Nephron (organoid): ENCODE data around the gene LDB2.

Experiments
- H3K27ac Mint-ChIP-seq, 3 experiments: 2 replicates each; pipeline ENCODE4 v1.8.0; 2020; ENCODE audit warnings: mixed read lengths in 3 of 3, mild to moderate bottlenecking in 2 of 3, moderate library complexity in 1 of 3
- H3K27me3 Mint-ChIP-seq: 2 replicates; pipeline ENCODE4 v1.8.0; 2021; ENCODE audit warnings: low read depth, mild to moderate bottlenecking, moderate library complexity, mixed read lengths
- H3K36me3 Mint-ChIP-seq: 2 replicates; pipeline ENCODE4 v1.8.0; 2020; ENCODE audit warnings: low read depth, mixed read lengths
- H3K4me1 Mint-ChIP-seq: 2 replicates; pipeline ENCODE4 v1.8.0; 2020; ENCODE audit warnings: mixed read lengths
- H3K4me3 Mint-ChIP-seq, 3 experiments: 2 replicates each; pipeline ENCODE4 v1.8.0; 2020; ENCODE audit warnings: mild to moderate bottlenecking in 3 of 3, mixed read lengths in 3 of 3, moderate library complexity in 2 of 3
- H3K9me3 Mint-ChIP-seq: 2 replicates; pipeline ENCODE4 v1.8.0; 2020; ENCODE audit warnings: mixed read lengths
- TF ChIP-seq, protein P1 (sequence below), 3 experiments: fragments of 200-600 bp; sonication (generic); IDR thresholded peaks; one replicate each; pipeline ENCODE4 v1.5.0; 2021; ENCODE audit warnings: antibody characterized with exemption in 3 of 3; ENCODE audit not compliant: unreplicated experiment in 3 of 3

LDB2 gene

DNA sequence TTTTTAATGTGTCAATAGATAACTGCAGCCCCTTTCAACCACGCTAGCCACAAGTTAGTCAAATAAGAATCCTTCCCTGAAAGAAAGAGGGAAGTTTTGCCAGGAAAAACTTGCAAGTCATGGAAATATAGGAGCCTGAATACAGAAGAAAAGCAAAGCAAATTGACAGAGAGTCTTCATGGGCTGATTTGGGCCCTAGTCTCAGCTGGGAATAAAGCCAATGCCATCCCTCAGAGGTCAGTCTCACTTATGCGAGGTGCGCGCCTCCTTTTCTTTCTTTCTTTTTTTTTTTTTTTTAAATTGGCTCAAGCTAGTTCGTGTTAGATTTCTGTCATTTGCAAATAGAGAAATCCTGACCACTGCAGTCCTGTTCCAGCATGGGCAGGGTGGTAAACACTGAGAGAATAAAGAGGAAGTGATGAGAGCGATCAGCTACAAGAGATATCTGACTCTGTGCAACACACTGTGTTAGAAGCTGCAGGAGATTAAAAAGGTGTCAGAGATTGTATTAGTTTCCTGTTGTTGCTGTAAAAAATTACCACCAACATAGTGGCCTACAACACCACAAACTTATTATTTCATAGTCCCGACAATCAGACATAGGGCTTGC, 299.7 kb downstream of the LDB2 start:
- TF ChIP-seq, protein P1, sequence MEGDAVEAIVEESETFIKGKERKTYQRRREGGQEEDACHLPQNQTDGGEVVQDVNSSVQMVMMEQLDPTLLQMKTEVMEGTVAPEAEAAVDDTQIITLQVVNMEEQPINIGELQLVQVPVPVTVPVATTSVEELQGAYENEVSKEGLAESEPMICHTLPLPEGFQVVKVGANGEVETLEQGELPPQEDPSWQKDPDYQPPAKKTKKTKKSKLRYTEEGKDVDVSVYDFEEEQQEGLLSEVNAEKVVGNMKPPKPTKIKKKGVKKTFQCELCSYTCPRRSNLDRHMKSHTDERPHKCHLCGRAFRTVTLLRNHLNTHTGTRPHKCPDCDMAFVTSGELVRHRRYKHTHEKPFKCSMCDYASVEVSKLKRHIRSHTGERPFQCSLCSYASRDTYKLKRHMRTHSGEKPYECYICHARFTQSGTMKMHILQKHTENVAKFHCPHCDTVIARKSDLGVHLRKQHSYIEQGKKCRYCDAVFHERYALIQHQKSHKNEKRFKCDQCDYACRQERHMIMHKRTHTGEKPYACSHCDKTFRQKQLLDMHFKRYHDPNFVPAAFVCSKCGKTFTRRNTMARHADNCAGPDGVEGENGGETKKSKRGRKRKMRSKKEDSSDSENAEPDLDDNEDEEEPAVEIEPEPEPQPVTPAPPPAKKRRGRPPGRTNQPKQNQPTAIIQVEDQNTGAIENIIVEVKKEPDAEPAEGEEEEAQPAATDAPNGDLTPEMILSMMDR (IDR thresholded peaks at IDR 0.05; ENCODE audit: unreplicated experiment in 3 of 3): no peak
- Mint-ChIP-seq H3K9me3 (no peaks in the 10 kb centered on the region), H3K36me3 (peaks cover 20% of the 10 kb centered on the region), H3K4me3 (no peak overlapping the region), H3K4me1 (peaks cover 23% of the 10 kb centered on the region), H3K27ac (peak overlapping the region in 1 of 3 experiments; percentile 28), H3K27me3 (peaks cover 4% of the 10 kb centered on the region)

DNA sequence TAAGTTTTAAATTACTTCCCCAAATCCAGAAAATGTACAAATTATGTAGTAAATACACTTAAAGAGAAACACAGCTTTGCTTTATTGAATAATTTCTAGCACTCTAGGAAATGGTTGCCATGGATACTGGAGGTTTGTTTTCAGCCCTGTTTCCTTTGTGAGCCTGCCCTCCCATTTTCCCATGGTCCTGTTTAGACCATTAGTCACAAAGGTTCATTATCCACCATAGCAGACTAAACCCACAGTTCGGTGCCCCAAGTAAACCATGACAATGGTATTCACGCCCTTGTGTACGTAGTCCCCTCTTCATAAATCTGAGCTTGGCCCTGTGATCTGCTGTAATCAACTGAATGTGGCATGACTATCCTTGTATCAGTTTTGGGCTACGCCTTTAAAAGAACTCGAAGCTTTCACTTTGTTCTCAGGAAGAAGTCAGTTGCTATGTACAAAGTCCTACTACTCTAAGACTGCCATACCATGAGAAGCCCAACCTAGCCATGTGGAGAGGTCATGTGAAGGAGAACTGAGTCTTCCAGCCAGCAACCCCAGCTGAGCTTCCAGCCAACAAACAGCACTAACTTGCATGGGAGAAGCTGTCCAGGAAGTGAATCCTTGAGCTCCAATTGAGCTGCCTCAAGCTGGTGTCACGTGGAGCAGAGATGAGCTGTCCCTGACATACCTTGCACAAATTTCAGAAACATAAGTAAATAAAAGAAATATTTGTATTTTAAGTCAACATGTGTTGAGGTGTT, 300.4 kb downstream of the LDB2 start:
- Mint-ChIP-seq H3K36me3 (peaks cover 20% of the 10 kb centered on the region), H3K27ac (peak overlapping the region; percentile 28 to 46 (median 32)), H3K4me3 (no peak overlapping the region), H3K9me3 (no peaks in the 10 kb centered on the region), H3K4me1 (peaks cover 23% of the 10 kb centered on the region), H3K27me3 (peaks cover 4% of the 10 kb centered on the region)
- TF ChIP-seq, protein P1 (IDR thresholded peaks at IDR 0.05; ENCODE audit: unreplicated experiment in 3 of 3): no peak

DNA sequence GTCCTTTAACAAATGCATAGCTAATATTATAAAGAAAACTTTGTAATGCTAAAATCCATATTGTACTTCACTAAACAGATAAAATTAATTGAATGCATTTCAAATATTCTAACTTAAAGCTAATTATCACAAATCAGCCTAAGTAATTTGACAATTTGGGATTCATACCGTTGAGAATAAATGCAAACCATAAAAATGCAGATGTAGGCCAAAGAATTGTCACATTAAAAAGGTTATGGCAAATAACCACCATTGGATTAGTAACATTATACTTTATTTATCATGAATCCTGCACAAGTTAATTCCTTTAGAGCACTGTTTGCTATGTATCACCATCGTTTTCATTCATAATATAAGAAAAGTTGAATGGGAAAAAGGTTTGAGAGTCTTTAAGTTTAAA, 301.0 kb downstream of the LDB2 start:
- no peak overlapping the region for H3K27ac Mint-ChIP-seq
- TF ChIP-seq, protein P1 (IDR thresholded peaks at IDR 0.05; ENCODE audit: unreplicated experiment in 3 of 3): no peak
- no peak overlapping the region for H3K4me3 Mint-ChIP-seq
- H3K9me3 Mint-ChIP-seq: no peaks in the 10 kb centered on the region
- H3K27me3 Mint-ChIP-seq: peaks cover 4% of the 10 kb centered on the region
- peaks cover 23% of the 10 kb centered on the region for H3K4me1 Mint-ChIP-seq
- H3K36me3 Mint-ChIP-seq: peaks cover 20% of the 10 kb centered on the region

DNA sequence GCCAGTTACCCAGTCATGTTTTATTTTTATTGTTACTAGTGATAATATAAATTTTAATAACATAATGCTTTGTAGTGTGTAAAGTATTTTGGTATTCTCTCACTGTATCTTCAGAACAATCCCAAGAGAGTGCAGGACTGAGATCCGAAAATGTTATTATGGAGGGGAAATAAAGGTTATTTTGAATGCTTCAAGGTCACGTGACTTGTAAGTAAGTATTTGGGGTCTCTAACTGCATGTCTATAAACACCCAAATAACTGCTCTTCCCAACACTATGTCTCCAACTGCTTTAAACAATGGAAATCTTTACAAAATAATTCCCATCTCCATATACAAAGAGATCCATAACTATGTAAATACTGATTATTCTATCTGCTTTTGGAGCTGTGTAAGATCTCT, 302.2 kb downstream of the LDB2 start:
- Mint-ChIP-seq H3K4me3 (no peak overlapping the region), H3K27ac (no peak overlapping the region), H3K4me1 (peaks cover 33% of the 10 kb centered on the region), H3K36me3 (peaks cover 25% of the 10 kb centered on the region), H3K27me3 (peaks cover 4% of the 10 kb centered on the region), H3K9me3 (no peaks in the 10 kb centered on the region)
- TF ChIP-seq, protein P1 (IDR thresholded peaks at IDR 0.05; ENCODE audit: unreplicated experiment in 3 of 3): no peak

DNA sequence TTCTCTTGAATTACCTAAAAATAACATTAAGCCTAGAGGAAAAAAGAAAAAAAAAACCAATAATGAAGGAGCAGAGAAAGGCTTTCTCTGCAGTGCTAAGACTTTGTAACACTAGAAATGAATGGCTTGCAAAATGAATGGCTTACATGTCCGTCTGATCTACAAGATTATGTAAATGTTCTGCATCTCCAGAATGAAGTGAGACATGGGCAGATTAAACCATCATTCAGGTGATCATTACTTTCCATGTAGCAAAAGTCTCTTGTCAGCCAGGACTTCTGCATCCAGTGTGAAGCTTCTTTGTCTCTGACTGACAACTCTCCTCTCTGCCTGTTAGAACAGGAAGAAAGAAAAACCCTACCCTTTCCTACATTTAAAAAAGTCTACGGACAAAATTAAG, 304.3 kb downstream of the LDB2 start:
- Mint-ChIP-seq H3K9me3 (no peaks in the 10 kb centered on the region), H3K36me3 (peaks cover 25% of the 10 kb centered on the region), H3K4me3 (no peak overlapping the region), H3K27ac (no peak overlapping the region), H3K27me3 (peaks cover 4% of the 10 kb centered on the region), H3K4me1 (peaks cover 34% of the 10 kb centered on the region)
- TF ChIP-seq, protein P1 (IDR thresholded peaks at IDR 0.05; ENCODE audit: unreplicated experiment in 3 of 3): no peak

DNA sequence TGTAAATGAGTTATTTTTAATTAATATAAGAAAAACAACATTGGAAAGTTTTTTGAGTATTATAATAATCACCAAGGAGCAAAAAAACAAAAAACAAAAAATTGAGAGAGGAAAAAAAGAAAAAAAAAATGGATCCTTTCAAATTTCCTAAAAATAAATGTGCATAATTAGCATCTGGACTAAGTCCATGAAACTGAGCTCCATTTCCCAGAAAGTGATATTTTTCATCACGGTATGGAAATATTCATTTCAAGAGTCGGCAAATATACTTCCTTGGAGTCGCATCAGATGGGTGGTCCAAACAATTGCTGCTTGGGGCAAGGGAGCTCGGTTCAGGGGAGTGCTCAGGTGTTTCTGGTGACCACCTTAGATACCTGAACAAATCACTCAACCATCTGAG, 305.1 kb downstream of the LDB2 start:
- Mint-ChIP-seq H3K27ac (no peak overlapping the region), H3K36me3 (peaks cover 25% of the 10 kb centered on the region), H3K27me3 (peaks cover 4% of the 10 kb centered on the region), H3K4me3 (no peak overlapping the region), H3K9me3 (no peaks in the 10 kb centered on the region), H3K4me1 (peaks cover 30% of the 10 kb centered on the region)
- TF ChIP-seq, protein P1 (IDR thresholded peaks at IDR 0.05; ENCODE audit: unreplicated experiment in 3 of 3): no peak
